NCI-H748 (cell line): ENCODE data around the gene MMP10.

Source experiments
- DNase-seq: peaks from one replicate; lab custom pipeline; 2025; ENCODE audit not compliant: unreplicated experiment; lab: John Stamatoyannopoulos, UW

Gene MMP10

GRCh38 chr11:102729849-102730815 is 50.3 kb downstream of the MMP10 start:
- DNase-seq = peak; percentile 12

DNA sequence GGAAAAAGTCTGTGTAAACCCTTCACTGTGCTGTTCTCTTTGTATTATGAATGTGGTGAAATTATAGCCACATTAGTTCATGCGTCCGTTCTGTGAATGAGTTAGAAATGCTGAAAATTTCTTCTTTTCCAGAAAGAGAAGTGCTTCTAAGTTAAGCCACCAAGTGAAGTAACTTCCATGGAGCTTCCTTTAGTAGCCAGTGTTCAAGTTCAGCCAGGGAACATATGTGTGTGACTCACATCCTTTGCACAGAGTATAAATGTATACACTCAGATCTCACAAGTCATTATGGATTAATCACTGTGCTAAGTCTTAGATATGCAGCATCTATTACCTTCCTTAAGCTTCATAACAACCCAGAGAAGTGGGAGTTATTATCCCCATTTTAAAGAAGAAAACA is 52.5 kb downstream of the MMP10 start:
- DNase-seq = no peak

DNA sequence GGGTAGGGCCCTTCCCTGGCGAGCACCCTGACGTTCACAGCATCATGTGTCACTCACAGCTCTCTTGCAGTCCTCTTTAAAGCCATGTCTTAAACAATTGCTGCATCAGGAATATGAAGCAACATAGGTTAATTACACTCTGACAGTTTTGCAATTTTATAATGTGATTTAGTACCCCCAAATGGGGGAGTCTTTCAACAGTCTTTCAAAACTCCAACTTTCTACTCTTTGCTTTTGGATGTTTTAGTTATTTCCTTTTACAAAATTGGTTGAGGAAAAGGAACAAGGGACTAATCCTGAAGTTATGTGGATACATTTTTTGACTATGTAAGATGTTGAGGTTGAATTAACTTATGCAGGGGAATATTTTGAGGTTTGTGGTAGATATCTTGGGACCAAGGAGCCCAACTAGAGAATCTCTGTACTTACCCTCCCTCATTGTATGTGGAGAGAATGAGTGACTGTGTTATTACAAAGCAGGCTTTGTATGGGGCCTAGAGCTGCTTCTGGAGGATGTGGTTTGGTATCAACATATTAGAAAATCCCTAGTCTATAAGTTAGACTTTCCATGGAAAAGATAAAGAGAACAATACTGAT is 55.4 kb downstream of the MMP10 start, which contains the start of gene MMP8:
Gene MMP8 (minus strand): TSS at position 51 of the 597 bp plus-strand sequence. CDS start 99 bp downstream, outside the sequence.
- no peak for DNase-seq

DNA sequence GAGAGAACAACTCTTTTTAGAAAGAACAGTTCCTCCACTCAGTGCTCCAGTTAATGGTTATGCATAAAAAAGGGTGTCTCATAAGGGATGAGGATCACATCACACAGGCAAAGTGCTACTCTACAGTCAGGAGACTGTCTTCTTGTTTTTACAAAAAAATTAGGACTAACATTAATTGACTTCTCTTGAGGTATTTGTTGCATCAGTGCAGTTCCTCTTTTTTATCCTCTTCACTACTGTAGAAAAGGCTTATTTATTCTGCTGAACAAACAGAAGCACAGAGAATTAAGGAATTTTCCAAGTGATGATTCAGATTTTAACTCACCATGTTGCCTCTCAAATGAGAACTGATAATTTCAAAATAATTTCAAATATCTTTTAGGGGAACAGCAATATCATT is 57.6 kb downstream of the MMP10 start:
- no peak for DNase-seq
